Mesothelial cell of epicardium (in vitro differentiated cells): ENCODE data around the gene ARMS2. TPM values are rescaled to one million over a fixed set of nuclear protein-coding genes. Genes with fewer than 3 reads are reported as not detected.

Source experiments
- DNase-seq, 2 experiments: peaks; one replicate each; pipeline ENCODE4 v3.0.0; 2021; ENCODE audit warnings: low spot score in 2 of 2; ENCODE audit not compliant: unreplicated experiment in 2 of 2
- H3K27ac Mint-ChIP-seq: 2 replicates; pipeline ENCODE4 v1.8.0; 2021; ENCODE audit warnings: mixed read lengths
- H3K27me3 Mint-ChIP-seq: 2 replicates; pipeline ENCODE4 v1.8.0; 2021; ENCODE audit warnings: low read depth, mixed read lengths
- H3K36me3 Mint-ChIP-seq: 2 replicates; pipeline ENCODE4 v1.8.0; 2021; ENCODE audit warnings: mixed read lengths
- H3K4me1 Mint-ChIP-seq: 2 replicates; pipeline ENCODE4 v1.8.0; 2021; ENCODE audit warnings: mixed read lengths
- H3K4me3 Mint-ChIP-seq: 2 replicates; pipeline ENCODE4 v1.8.0; 2021; ENCODE audit warnings: mild to moderate bottlenecking, moderate library complexity, mixed read lengths
- H3K9me3 Mint-ChIP-seq: 2 replicates; pipeline ENCODE4 v1.8.0; 2021; ENCODE audit warnings: mixed read lengths
- total RNA-seq: library from RNA; stranded (reverse); gene quantifications from 3 replicates; pipeline ENCODE4 v1.2.1, GENCODE V29; 2021
- TF ChIP-seq, protein P1 (sequence below): fragments of 200-600 bp; sonication (generic); IDR thresholded peaks from one replicate; pipeline ENCODE4 v1.5.0; 2021; ENCODE audit warnings: antibody characterized with exemption; ENCODE audit not compliant: unreplicated experiment

Gene ARMS2, protein sequence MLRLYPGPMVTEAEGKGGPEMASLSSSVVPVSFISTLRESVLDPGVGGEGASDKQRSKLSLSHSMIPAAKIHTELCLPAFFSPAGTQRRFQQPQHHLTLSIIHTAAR
- not detected in 3 replicates for total RNA-seq

DNA sequence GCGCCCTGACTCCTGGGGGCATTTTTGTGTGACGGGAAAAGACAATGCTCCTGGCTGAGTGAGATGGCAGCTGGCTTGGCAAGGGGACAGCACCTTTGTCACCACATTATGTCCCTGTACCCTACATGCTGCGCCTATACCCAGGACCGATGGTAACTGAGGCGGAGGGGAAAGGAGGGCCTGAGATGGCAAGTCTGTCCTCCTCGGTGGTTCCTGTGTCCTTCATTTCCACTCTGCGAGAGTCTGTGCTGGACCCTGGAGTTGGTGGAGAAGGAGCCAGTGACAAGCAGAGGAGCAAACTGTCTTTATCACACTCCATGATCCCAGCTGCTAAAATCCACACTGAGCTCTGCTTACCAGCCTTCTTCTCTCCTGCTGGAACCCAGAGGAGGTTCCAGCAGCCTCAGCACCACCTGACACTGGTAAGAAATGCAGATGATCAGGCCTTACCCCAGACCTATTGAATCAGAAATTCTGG, at the start of gene ARMS2:
TSS of gene ARMS2 (plus strand) at position 51 of the 478 bp plus-strand sequence. CDS start at position 126, 75 bp downstream.
- Mint-ChIP-seq H3K36me3 (peaks cover 1% of the 10 kb centered on the region), H3K27me3 (peaks cover 18% of the 10 kb centered on the region), H3K9me3 (no peaks in the 10 kb centered on the region), H3K27ac (no peak within 1 kb of the TSS), H3K4me1 (peaks cover 9% of the 10 kb centered on the region), H3K4me3 (no peak within 1 kb of the TSS)
- TF ChIP-seq, protein P1, sequence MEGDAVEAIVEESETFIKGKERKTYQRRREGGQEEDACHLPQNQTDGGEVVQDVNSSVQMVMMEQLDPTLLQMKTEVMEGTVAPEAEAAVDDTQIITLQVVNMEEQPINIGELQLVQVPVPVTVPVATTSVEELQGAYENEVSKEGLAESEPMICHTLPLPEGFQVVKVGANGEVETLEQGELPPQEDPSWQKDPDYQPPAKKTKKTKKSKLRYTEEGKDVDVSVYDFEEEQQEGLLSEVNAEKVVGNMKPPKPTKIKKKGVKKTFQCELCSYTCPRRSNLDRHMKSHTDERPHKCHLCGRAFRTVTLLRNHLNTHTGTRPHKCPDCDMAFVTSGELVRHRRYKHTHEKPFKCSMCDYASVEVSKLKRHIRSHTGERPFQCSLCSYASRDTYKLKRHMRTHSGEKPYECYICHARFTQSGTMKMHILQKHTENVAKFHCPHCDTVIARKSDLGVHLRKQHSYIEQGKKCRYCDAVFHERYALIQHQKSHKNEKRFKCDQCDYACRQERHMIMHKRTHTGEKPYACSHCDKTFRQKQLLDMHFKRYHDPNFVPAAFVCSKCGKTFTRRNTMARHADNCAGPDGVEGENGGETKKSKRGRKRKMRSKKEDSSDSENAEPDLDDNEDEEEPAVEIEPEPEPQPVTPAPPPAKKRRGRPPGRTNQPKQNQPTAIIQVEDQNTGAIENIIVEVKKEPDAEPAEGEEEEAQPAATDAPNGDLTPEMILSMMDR = no peak
- DNase-seq = no peak

DNA sequence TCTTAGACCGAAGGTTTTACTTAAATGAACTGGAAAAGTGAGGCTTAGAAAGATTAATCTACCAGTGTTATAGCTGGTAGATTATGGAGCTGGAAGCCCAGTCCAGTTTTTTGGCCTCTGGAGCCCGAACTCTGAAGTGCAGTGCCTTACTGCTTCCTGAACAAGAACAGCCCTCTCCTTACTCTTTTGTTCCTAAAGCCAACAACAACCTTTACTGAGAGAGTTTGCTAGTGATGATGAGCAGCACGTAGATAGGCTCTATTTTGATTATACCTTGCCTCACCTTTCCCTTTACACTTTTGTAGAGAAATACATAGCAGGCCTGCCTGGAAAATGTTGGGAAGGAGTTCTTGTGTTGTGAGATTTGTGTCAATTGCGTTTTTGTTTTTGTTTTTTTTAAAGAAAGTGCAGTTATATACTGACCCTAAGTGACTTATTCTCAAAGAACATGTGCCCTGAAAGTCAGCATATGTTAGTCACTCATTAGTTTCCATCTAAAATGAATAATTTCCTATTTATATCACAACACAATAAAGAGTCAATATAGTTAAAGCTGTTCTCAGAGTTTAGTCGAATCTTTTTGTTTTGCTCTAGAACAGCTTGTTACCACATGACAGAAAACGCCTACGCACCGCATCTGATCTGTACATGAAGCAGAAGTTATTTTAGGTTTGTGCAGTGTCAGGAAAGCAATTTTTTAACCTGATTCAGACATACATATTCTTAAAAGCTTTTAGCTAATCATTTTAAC, 46.9 kb upstream of the ARMS2 start:
- Mint-ChIP-seq H3K27ac (no peak overlapping the region), H3K36me3 (peaks cover 8% of the 10 kb centered on the region), H3K4me3 (no peak overlapping the region), H3K27me3 (no peaks in the 10 kb centered on the region), H3K4me1 (peaks cover 6% of the 10 kb centered on the region), H3K9me3 (no peaks in the 10 kb centered on the region)
- DNase-seq = no peak
- TF ChIP-seq, protein P1 = no peak

DNA sequence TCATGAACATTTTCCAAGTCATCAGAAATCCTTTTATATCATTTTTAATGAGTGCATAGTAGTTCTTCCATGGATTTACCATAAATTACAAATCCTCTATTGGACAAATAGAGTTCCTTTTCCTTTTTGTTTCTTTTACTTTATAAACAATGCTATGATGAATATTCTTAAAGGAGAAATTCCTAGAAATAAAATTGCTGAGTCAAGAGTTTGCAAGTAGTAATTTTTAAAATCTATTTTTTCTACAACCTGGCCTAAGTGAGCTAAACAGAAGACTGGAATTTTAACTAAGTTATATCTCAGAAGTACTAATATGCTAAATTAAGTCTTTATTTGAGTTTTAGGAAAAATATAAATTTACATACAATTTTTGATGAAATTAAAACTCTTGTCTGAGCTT, 41.1 kb upstream of the ARMS2 start:
- H3K36me3 Mint-ChIP-seq = peaks cover 21% of the 10 kb centered on the region
- TF ChIP-seq, protein P1 = no peak

DNA sequence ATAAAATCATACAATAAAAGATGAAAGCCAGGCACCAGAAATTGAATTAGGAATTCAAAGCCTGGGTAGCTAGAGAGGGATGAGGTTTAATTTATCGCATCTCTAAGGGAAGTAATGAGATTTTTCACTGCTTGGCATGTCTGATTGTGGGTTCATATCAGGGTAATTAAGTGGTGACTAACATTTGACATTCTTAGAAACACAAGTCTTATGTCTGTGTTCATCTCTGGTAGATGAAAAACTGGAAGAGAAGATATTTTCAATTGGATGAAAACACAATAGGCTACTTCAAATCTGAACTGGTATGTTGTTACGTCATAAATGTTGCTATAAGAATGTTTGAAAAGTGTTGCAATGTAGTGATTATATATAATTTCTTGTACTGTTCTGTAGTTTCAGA, 36.8 kb upstream of the ARMS2 start:
- Mint-ChIP-seq H3K27ac (no peak overlapping the region), H3K4me3 (no peak overlapping the region), H3K4me1 (peaks cover 2% of the 10 kb centered on the region), H3K27me3 (no peaks in the 10 kb centered on the region), H3K9me3 (no peaks in the 10 kb centered on the region), H3K36me3 (peaks cover 28% of the 10 kb centered on the region)
- TF ChIP-seq, protein P1 = no peak
- DNase-seq = no peak

More for the DNA sequence above, 41.1 kb upstream of the ARMS2 start:
- H3K4me3 Mint-ChIP-seq = no peak overlapping the region
- no peak for DNase-seq
- H3K27me3 Mint-ChIP-seq = no peaks in the 10 kb centered on the region
- no peaks in the 10 kb centered on the region for H3K9me3 Mint-ChIP-seq
- H3K4me1 Mint-ChIP-seq = no peaks in the 10 kb centered on the region
- no peak overlapping the region for H3K27ac Mint-ChIP-seq

DNA sequence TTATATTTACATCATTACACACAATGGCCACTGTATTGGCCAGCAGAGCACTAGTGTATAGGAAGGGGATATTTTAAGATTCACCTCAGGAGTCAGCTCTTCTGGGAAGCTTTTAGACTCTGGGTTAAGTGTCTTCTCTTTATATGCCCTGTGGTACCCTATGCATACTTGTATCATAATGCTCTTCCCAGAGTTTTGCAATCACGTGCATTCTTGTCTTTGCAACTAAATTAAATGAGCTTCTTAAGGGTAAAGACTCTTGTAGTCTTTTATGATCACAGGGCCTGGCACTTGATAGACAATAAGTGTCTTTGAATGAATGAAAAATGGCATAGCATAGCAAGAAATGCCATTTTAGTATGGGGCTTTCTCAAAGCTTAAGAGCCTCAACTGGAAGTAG, 35.4 kb upstream of the ARMS2 start:
- H3K27ac Mint-ChIP-seq = no peak overlapping the region
- DNase-seq = no peak
- TF ChIP-seq, protein P1 = no peak
- no peaks in the 10 kb centered on the region for H3K9me3 Mint-ChIP-seq
- peaks cover 2% of the 10 kb centered on the region for H3K4me1 Mint-ChIP-seq
- H3K36me3 Mint-ChIP-seq = peaks cover 27% of the 10 kb centered on the region
- H3K27me3 Mint-ChIP-seq = no peaks in the 10 kb centered on the region
- H3K4me3 Mint-ChIP-seq = no peak overlapping the region
